IMR-90 (cell line): ENCODE results near the gene CHPF2. TPM values are rescaled to one million over a fixed set of nuclear protein-coding genes. Genes with fewer than 3 reads are reported as not detected.

Experiments
- ATAC-seq: fragments of 200-7000 bp; cut with Tn5 transposase; 2 replicates; pipeline ENCODE4 v1.9.1; 2020; ENCODE audit warnings: low read depth, mild to moderate bottlenecking, moderate library complexity
- BruUV-seq: library from RNA; stranded (reverse); fragments of 400-500 nt; replicated peaks from 2 replicates; lab custom pipeline; 2021; lab: Mats Ljungman, UMichigan
- CTCF ChIA-PET: fragments of 300-600 bp; formaldehyde crosslinking; extraction: SDS; loops from one replicate; lab custom pipeline; 2021; ENCODE audit warnings: antibody characterized with exemption; lab: Yijun Ruan, JAX
- POLR2A ChIA-PET: fragments of 300-600 bp; sonication (Branson Sonifier 250); formaldehyde crosslinking; loops from one replicate; lab custom pipeline; 2022; ENCODE audit warnings: antibody characterized with exemption; ENCODE audit not compliant: unreplicated experiment; lab: Charles Lee
- DNase-seq: peaks from one replicate; pipeline ENCODE4 v3.0.0; 2013
- H2AFZ ChIP-seq: replicated peaks from 2 replicates; pipeline ENCODE3; 2013; ENCODE audit warnings: low read length, mild to moderate bottlenecking; ENCODE audit not compliant: poor library complexity
- H2AK5ac ChIP-seq: 2 replicates; pipeline ENCODE4 v1.6.1; 2013; ENCODE audit warnings: low read depth, low read length, inconsistent platforms
- H2AK9ac ChIP-seq: replicated peaks from 2 replicates; pipeline ENCODE3; 2013; ENCODE audit warnings: mild to moderate bottlenecking, low read depth, low read length, moderate library complexity; ENCODE audit not compliant: poor library complexity
- H2BK120ac ChIP-seq: 2 replicates; pipeline ENCODE4 v1.6.1; 2013; ENCODE audit warnings: low read depth, low read length, inconsistent platforms
- H2BK15ac ChIP-seq: 3 replicates; pipeline ENCODE4 v1.6.1; 2013; ENCODE audit warnings: low read depth, low read length, inconsistent platforms
- H2BK20ac ChIP-seq: 2 replicates; pipeline ENCODE4 v1.6.1; 2013; ENCODE audit warnings: low read depth, mild to moderate bottlenecking, inconsistent platforms, low read length, moderate library complexity
- H2BK5ac ChIP-seq: 2 replicates; pipeline ENCODE4 v1.6.1; 2013; ENCODE audit warnings: mild to moderate bottlenecking, low read depth, low read length, inconsistent platforms; ENCODE audit not compliant: poor library complexity, severe bottlenecking
- H3K14ac ChIP-seq: replicated peaks from 2 replicates; pipeline ENCODE4 v1.6.1; 2013; ENCODE audit warnings: low read depth, low read length, inconsistent platforms
- H3K18ac ChIP-seq: 2 replicates; pipeline ENCODE4 v1.6.1; 2013; ENCODE audit warnings: low read depth, low read length, control low read depth
- H3K23ac ChIP-seq: 2 replicates; pipeline ENCODE4 v1.6.1; 2013; ENCODE audit warnings: low read depth, low read length, inconsistent platforms
- H3K27ac ChIP-seq: 2 replicates; pipeline ENCODE4 v1.5.1; 2013; ENCODE audit warnings: mild to moderate bottlenecking, control low read depth, low read length; ENCODE audit not compliant: insufficient read depth
- H3K27me3 ChIP-seq: 2 replicates; pipeline ENCODE4 v1.6.1; 2013; ENCODE audit warnings: low read length; ENCODE audit not compliant: control insufficient read depth, insufficient read depth
- H3K36me3 ChIP-seq: 2 replicates; pipeline ENCODE4 v1.6.1; 2013; ENCODE audit warnings: low read length, mixed read lengths; ENCODE audit not compliant: control insufficient read depth, insufficient read depth
- H3K4ac ChIP-seq: 2 replicates; pipeline ENCODE4 v1.6.1; 2013; ENCODE audit warnings: low read depth, low read length, inconsistent platforms
- H3K4me1 ChIP-seq: 2 replicates; pipeline ENCODE4 v1.6.1; 2013; ENCODE audit warnings: low read length, mixed read lengths; ENCODE audit not compliant: control insufficient read depth, insufficient read depth
- H3K4me2 ChIP-seq: 2 replicates; pipeline ENCODE4 v1.6.1; 2013; ENCODE audit warnings: low read depth, mild to moderate bottlenecking, control low read depth, low read length, moderate library complexity
- H3K4me3 ChIP-seq: 2 replicates; pipeline ENCODE4 v1.5.1; 2013; ENCODE audit warnings: low read depth, mild to moderate bottlenecking, control low read depth, low read length, moderate library complexity; ENCODE audit not compliant: insufficient read depth
- H3K56ac ChIP-seq: 2 replicates; pipeline ENCODE4 v1.6.1; 2013; ENCODE audit warnings: low read length, inconsistent platforms; ENCODE audit not compliant: insufficient read depth; ENCODE audit errors: extremely low read depth
- H3K79me1 ChIP-seq, 2 experiments: 2 replicates each; pipeline ENCODE4 v1.6.1; 2013; ENCODE audit warnings: low read length in 2 of 2, inconsistent platforms in 1 of 2, low read depth in 1 of 2
- H3K9ac ChIP-seq: 2 replicates; pipeline ENCODE4 v1.6.1; 2013; ENCODE audit warnings: low read depth, low read length, control low read depth
- H3K9me1 ChIP-seq: 2 replicates; pipeline ENCODE4 v1.6.1; 2013; ENCODE audit warnings: low read length, inconsistent platforms; ENCODE audit not compliant: insufficient read depth
- H3K9me3 ChIP-seq: 2 replicates; pipeline ENCODE4 v1.6.1; 2013; ENCODE audit warnings: low read length; ENCODE audit not compliant: control insufficient read depth, insufficient read depth
- H4K20me1 ChIP-seq: 2 replicates; pipeline ENCODE4 v1.6.1; 2013; ENCODE audit warnings: low read length, inconsistent platforms; ENCODE audit not compliant: insufficient read depth
- H4K5ac ChIP-seq: 2 replicates; pipeline ENCODE4 v1.6.1; 2013; ENCODE audit warnings: mild to moderate bottlenecking, low read depth, low read length, control low read depth
- H4K8ac ChIP-seq, 2 experiments: 2 replicates each; pipeline ENCODE4 v1.6.1; 2013; ENCODE audit warnings: low read depth in 2 of 2, low read length in 2 of 2, control low read depth in 1 of 2, inconsistent platforms in 1 of 2
- H4K91ac ChIP-seq: 2 replicates; pipeline ENCODE4 v1.6.1; 2013; ENCODE audit warnings: low read depth, low read length, inconsistent platforms; ENCODE audit not compliant: insufficient read depth
- BHLHE40 ChIP-seq: fragments of 150-350 bp; IDR thresholded peaks from 2 replicates; pipeline ENCODE4 v1.6.1; 2016; ENCODE audit warnings: mild to moderate bottlenecking, low read depth, low read length
- CHD1 ChIP-seq: IDR thresholded peaks from 2 replicates; pipeline ENCODE4 v1.6.1; 2012; ENCODE audit warnings: low read depth, low read length, improper control_type of control experiment
- CTCF ChIP-seq: conservative IDR thresholded peaks from 2 replicates; pipeline ENCODE4 v1.5.1; 2012; ENCODE audit warnings: mild to moderate bottlenecking, low read depth, low read length, improper control_type of control experiment
- ELK1 ChIP-seq: fragments of 150-350 bp; IDR thresholded peaks from 2 replicates; pipeline ENCODE4 v1.6.1; 2016; ENCODE audit warnings: low read depth, mild to moderate bottlenecking, low read length, moderate library complexity, borderline replicate concordance
- FOS ChIP-seq: fragments of 150-350 bp; IDR thresholded peaks from 2 replicates; pipeline ENCODE4 v1.6.1; 2016; ENCODE audit warnings: low read depth, low read length
- MAFK ChIP-seq: IDR thresholded peaks from 2 replicates; pipeline ENCODE4 v1.6.1; 2012; ENCODE audit warnings: low read depth, low read length, improper control_type of control experiment
- MAZ ChIP-seq: IDR thresholded peaks from 2 replicates; pipeline ENCODE4 v1.6.1; 2012; ENCODE audit warnings: low read depth, mild to moderate bottlenecking, low read length, improper control_type of control experiment, moderate library complexity, borderline replicate concordance
- MXI1 ChIP-seq: IDR thresholded peaks from 2 replicates; pipeline ENCODE4 v1.6.1; 2012; ENCODE audit warnings: low read depth, mild to moderate bottlenecking, low read length, moderate library complexity, borderline replicate concordance
- NFE2L2 ChIP-seq: fragments of 150-350 bp; IDR thresholded peaks from 2 replicates; pipeline ENCODE4 v1.6.1; 2016; ENCODE audit warnings: low read depth, mild to moderate bottlenecking, low read length
- POLR2A ChIP-seq: IDR thresholded peaks from 2 replicates; pipeline ENCODE4 v1.6.1; 2012; ENCODE audit warnings: mild to moderate bottlenecking, low read depth, low read length
- RCOR1 ChIP-seq: IDR thresholded peaks from 2 replicates; pipeline ENCODE4 v1.6.1; 2012; ENCODE audit warnings: mild to moderate bottlenecking, low read length, improper control_type of control experiment; ENCODE audit not compliant: insufficient replicate concordance
- RFX5 ChIP-seq: IDR thresholded peaks from 2 replicates; pipeline ENCODE4 v1.8.0; 2012; ENCODE audit warnings: low read depth, mild to moderate bottlenecking, low read length, moderate library complexity
- SMC3 ChIP-seq: fragments of 150-350 bp; IDR thresholded peaks from 2 replicates; pipeline ENCODE4 v1.6.1; 2016; ENCODE audit warnings: low read depth, mild to moderate bottlenecking, antibody characterized with exemption, low read length, moderate library complexity
- USF2 ChIP-seq: fragments of 150-350 bp; IDR thresholded peaks from 2 replicates; pipeline ENCODE4 v1.6.1; 2017; ENCODE audit warnings: mild to moderate bottlenecking, antibody characterized with exemption, low read length, low read depth
- WGBS, 2 experiments: methylation state at CpG; one replicate each; pipeline versions ENCODE4 v1.1.5 to v1.1.7; 2013; ENCODE audit warnings: missing lambda C conversion rate in 2 of 2; ENCODE audit not compliant: insufficient read length in 1 of 2; ENCODE audit errors: extremely low coverage in 2 of 2; 5-methylcytosine and 5-hydroxymethylcytosine counted together
- dilution Hi-C: fragments of 300-500 bp; cut with HindIII; formaldehyde crosslinking; loops from one replicate; pipeline ENCODE4 v1.14.3; 2018; ENCODE audit warnings: low sequenced_read_pairs; ENCODE audit not compliant: unreplicated experiment
- in situ Hi-C: fragments of 300-500 bp; cut with MboI; formaldehyde crosslinking; loops from 3 replicates; pipeline ENCODE4 v1.14.3; 2019; ENCODE audit warnings: low sequenced_read_pairs, inconsistent platforms, mixed read lengths
- intact Hi-C: fragments of 100-400 bp; cut with micrococcal nuclease; formaldehyde crosslinking; loops from 2 replicates; pipeline ENCODE4 v1.10.0; 2022
- polyA plus RNA-seq, 3 experiments: library from polyadenylated mRNA; depleted of rRNA; stranded (reverse); fragments of >200 nt; gene quantifications; 2 replicates each; pipeline ENCODE4 v1.2.3, GENCODE V29; 2012; ENCODE audit warnings: low replicate concordance in 1 of 3
- total RNA-seq: library from RNA; depleted of rRNA; stranded (reverse); fragments of >200 nt; gene quantifications from 2 replicates; pipeline ENCODE4 v1.2.3, GENCODE V29; 2012

CHPF2 gene
- total and polyA plus RNA-seq, 2 of the 4 experiments (the other 2 are of a cell fraction), result 26.2 to 77.0 TPM

GRCh38 chr7:151243408-151244195, 11.3 kb downstream of the CHPF2 start:
- Histone ChIP-seq H3K14ac (no peak overlapping the region), H3K4me3 (no peak overlapping the region), H3K9me1 (peaks cover 4% of the 10 kb centered on the region; the same call in 1 of the 2 replicates), H2BK5ac (no peak overlapping the region), H4K8ac (no peak overlapping the region), H3K36me3 (peaks cover 41% of the 10 kb centered on the region), H3K9me3 (no peaks in the 10 kb centered on the region), H2BK120ac (no peak overlapping the region), H3K79me1 (peaks cover 8 to 86% of the 10 kb centered on the region in 2 experiments), H3K4ac (no peak overlapping the region), H3K23ac (no peak overlapping the region), H2BK20ac (no peak overlapping the region), H3K4me1 (peaks cover 26% of the 10 kb centered on the region; the same call in 1 of the 2 replicates), H4K5ac (no peak overlapping the region), H4K91ac (no peak overlapping the region), H2AK5ac (no peak overlapping the region), H3K18ac (no peak overlapping the region), H3K4me2 (no peak overlapping the region), H3K27ac (no peak overlapping the region), H2BK15ac (no peak overlapping the region), H3K9ac (no peak overlapping the region), H4K20me1 (peaks cover 39% of the 10 kb centered on the region), H3K56ac (no peak overlapping the region), H2AK9ac (no peak overlapping the region), H2AFZ (peak overlapping the region; percentile 47), H3K27me3 (no peaks in the 10 kb centered on the region)
- no TSS peak for BruUV-seq
- ATAC-seq (no peak), DNase-seq (no peak)
- ChIA-PET CTCF (interaction anchor here (0.6 to 1.4 kb wide), 7 partner anchors 10 to 120 kb away, joined by 3 to 6 read pairs (median 3); partner anchors contain the start of gene CHPF2), POLR2A (interaction anchor here (0.6 kb wide), 2 partner anchors 15 to 17 kb away, joined by 3 to 4 read pairs; partner anchors contain the start of gene ABCF2)
- dilution Hi-C loops, result no loop called here
- in situ Hi-C loops, result no loop called here
- TF ChIP-seq MAZ (no peak), FOS (no peak), MXI1 (no peak), RFX5 (no peak), MAFK (no peak), BHLHE40 (no peak), RCOR1 (no peak), CHD1 (no peak), SMC3 (no peak), USF2 (no peak), NFE2L2 (no peak), CTCF (no peak), ELK1 (no peak), POLR2A (no peak)
- intact Hi-C loops, result loop anchor here (1.0 kb wide), 1 partner anchor 60 kb away; no protein-coding TSS in a partner anchor
- 72% methylated on average over 2 of the region's 17 CpGs; no CpG with 5 or more reads in 1 of the 2 experiments for WGBS, 2 experiments
